ENCODE data around the gene C3orf20. TPM values are rescaled to one million over a fixed set of nuclear protein-coding genes. Genes with fewer than 3 reads are reported as not detected.

The C3orf20 gene
- total RNA-seq, 2 experiments from 2014 or later = 0.20 to 0.23 TPM

- Mint-ChIP-seq H3K4me3 (no peak overlapping the region), H3K9me3 (no peaks in the 10 kb centered on the region), H3K36me3 (ENCODE audit: low read depth) (no peaks in the 10 kb centered on the region), H3K4me1 (ENCODE audit: low read depth) (no peaks in the 10 kb centered on the region), H3K27ac (no peak overlapping the region), H3K27me3 (peaks cover 26% of the 10 kb centered on the region)
- no peak for ATAC-seq
- CTCF ChIA-PET = no interaction called here
- DNase-seq = no peak
- intact Hi-C loops (cut with micrococcal nuclease) = no loop called here
- POLR2A ChIA-PET = no interaction called here
- TF ChIP-seq CTCF (IDR thresholded peaks at IDR 0.05) = no peak
These were observed 33.6 kb upstream of the C3orf20 start for GRCh38 chr3:14641346-14641745.

- H3K27ac Mint-ChIP-seq = no peak overlapping the region
- peaks cover 3% of the 10 kb centered on the region for H3K27me3 Mint-ChIP-seq
These were observed 29.5 kb upstream of the C3orf20 start for GRCh38 chr3:14645453-14645852.

GRCh38 chr3:14646131-14646573 lies 28.8 kb upstream of the C3orf20 start:
- peaks cover 12% of the 10 kb centered on the region for H3K4me1 Mint-ChIP-seq (ENCODE audit: low read depth)
- ATAC-seq = no peak
- H3K4me3 Mint-ChIP-seq = no peak overlapping the region
- ChIA-PET POLR2A (no interaction called here), CTCF (no interaction called here)
- DNase-seq = no peak
- peaks cover 1% of the 10 kb centered on the region for H3K27me3 Mint-ChIP-seq
- no peaks in the 10 kb centered on the region for H3K9me3 Mint-ChIP-seq
- no peak overlapping the region for H3K27ac Mint-ChIP-seq
- intact Hi-C loops (cut with micrococcal nuclease) = no loop called here
- peaks cover 3% of the 10 kb centered on the region for H3K36me3 Mint-ChIP-seq (ENCODE audit: low read depth)
- TF ChIP-seq CTCF (IDR thresholded peaks at IDR 0.05) = no peak

More at GRCh38 chr3:14645453-14645852, 29.5 kb upstream of the C3orf20 start:
- intact Hi-C loops (cut with micrococcal nuclease) = no loop called here
- ChIA-PET POLR2A (no interaction called here), CTCF (no interaction called here)
- DNase-seq (no peak), ATAC-seq (no peak)
- H3K9me3 Mint-ChIP-seq = no peaks in the 10 kb centered on the region
- no peak for TF ChIP-seq CTCF (IDR thresholded peaks at IDR 0.05)
- peaks cover 9% of the 10 kb centered on the region for H3K4me1 Mint-ChIP-seq (ENCODE audit: low read depth)
- no peak overlapping the region for H3K4me3 Mint-ChIP-seq
- H3K36me3 Mint-ChIP-seq (ENCODE audit: low read depth) = peaks cover under 1% of the 10 kb centered on the region

- POLR2A ChIA-PET = no interaction called here
- intact Hi-C loops (cut with micrococcal nuclease) = no loop called here
These were observed 28.1 kb upstream of the C3orf20 start for GRCh38 chr3:14646589-14647413.

More at GRCh38 chr3:14646589-14647413, 28.1 kb upstream of the C3orf20 start:
- DNase-seq (no peak), ATAC-seq (no peak)
- peaks cover 1% of the 10 kb centered on the region for H3K27me3 Mint-ChIP-seq
- peaks cover 12% of the 10 kb centered on the region for H3K4me1 Mint-ChIP-seq (ENCODE audit: low read depth)
- H3K27ac Mint-ChIP-seq = no peak overlapping the region
- peaks cover 3% of the 10 kb centered on the region for H3K36me3 Mint-ChIP-seq (ENCODE audit: low read depth)
- no peak for TF ChIP-seq CTCF (IDR thresholded peaks at IDR 0.05)
- CTCF ChIA-PET = interaction anchor here (1.2 to 2.0 kb wide), 3 partner anchors 10 to 13 kb away, joined by 3 to 8 read pairs (median 3); no protein-coding TSS in a partner anchor
- H3K9me3 Mint-ChIP-seq = no peaks in the 10 kb centered on the region
- H3K4me3 Mint-ChIP-seq = no peak overlapping the region

Data from activated CD8-positive, alpha-beta T cell treated with anti-CD3 and anti-CD28 coated beads for 36 hours (primary cell).